HEK293 (cell line): Measurements from ENCODE around the gene SLC25A13.

Experiments
- KLF7 ChIP-seq: fragments of 450-650 bp; formaldehyde crosslinking; IDR thresholded peaks from 2 replicates; pipeline ENCODE4 v1.5.1; 2016; ENCODE audit warnings: missing biosample characterization, missing genetic modification characterization, borderline replicate concordance
- ZNF292 ChIP-seq: fragments of 450-650 bp; formaldehyde crosslinking; IDR thresholded peaks from 2 replicates; pipeline ENCODE4 v1.5.1; 2016; ENCODE audit warnings: low read depth, missing biosample characterization, missing genetic modification characterization, borderline replicate concordance

DNA sequence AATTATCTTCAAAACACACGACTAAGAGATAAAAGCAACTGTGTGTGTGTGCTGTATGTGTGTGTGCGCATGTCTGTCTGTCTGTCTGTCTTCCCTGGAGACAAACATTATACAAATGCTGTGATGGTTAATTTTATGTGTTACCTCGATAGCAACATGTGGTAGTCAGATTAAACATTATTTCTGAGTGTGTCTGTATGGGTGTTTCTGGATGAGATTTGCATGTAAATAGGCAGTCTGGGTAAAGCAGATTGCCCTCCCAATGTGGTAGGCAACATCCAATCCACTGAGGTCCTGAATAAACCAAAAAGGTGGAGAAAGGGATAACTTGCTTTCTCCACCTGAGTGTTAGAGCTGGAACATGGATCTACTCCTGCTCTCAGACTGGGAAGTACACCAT is 67.9 kb downstream of the SLC25A13 start:
- TF ChIP-seq KLF7 (tag by site-specific recombination): no peak
- TF ChIP-seq ZNF292 (tag by site-specific recombination): no peak
